ENCODE data around the gene CADM2. TPM values are rescaled to one million over a fixed set of nuclear protein-coding genes. Genes with fewer than 3 reads are reported as not detected.

Gene CADM2
- total RNA-seq, 2 donors from 2014 or later, result 24.1 to 29.8 TPM

DNA sequence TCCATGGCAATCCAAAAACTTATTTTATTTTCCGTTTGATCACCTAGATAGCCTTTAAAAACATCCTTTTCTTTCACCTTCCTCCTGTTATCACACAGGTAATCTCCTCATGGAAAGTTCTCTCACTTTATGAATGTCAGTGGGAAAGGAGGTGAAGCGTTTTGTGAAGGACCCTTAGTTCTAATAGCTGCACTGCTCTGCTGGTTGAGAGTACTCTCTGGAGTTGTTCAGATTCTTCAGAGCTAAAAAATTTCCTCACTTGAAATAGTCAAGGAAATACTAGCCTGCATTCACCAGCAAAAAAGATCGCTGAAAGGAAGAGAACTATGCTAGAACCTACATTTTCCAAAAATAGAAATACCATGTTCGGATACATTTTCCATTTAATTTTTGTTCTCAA, 1097.2 kb downstream of the CADM2 start:
- DNase-seq, result no peak
- H3K36me3 ChIP-seq (ENCODE audit: control insufficient read depth, insufficient read depth, low read length), result no peaks in the 10 kb centered on the region
- H3K9me3 Mint-ChIP-seq, result no peaks in the 10 kb centered on the region
- peaks cover 2% of the 10 kb centered on the region for H3K4me1 Mint-ChIP-seq
- no peak overlapping the region for H3K27ac ChIP-seq (ENCODE audit: low read depth, low read length)
- no peak overlapping the region for H3K4me3 ChIP-seq (ENCODE audit: low read length)
- no peak overlapping the region for H3K4me3 Mint-ChIP-seq
- no peaks in the 10 kb centered on the region for H3K9me3 ChIP-seq (ENCODE audit: control insufficient read depth, low read length)
- H3K27me3 Mint-ChIP-seq (ENCODE audit: insufficient read depth), result no peaks in the 10 kb centered on the region
- TF ChIP-seq, protein P1, sequence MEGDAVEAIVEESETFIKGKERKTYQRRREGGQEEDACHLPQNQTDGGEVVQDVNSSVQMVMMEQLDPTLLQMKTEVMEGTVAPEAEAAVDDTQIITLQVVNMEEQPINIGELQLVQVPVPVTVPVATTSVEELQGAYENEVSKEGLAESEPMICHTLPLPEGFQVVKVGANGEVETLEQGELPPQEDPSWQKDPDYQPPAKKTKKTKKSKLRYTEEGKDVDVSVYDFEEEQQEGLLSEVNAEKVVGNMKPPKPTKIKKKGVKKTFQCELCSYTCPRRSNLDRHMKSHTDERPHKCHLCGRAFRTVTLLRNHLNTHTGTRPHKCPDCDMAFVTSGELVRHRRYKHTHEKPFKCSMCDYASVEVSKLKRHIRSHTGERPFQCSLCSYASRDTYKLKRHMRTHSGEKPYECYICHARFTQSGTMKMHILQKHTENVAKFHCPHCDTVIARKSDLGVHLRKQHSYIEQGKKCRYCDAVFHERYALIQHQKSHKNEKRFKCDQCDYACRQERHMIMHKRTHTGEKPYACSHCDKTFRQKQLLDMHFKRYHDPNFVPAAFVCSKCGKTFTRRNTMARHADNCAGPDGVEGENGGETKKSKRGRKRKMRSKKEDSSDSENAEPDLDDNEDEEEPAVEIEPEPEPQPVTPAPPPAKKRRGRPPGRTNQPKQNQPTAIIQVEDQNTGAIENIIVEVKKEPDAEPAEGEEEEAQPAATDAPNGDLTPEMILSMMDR (conservative IDR thresholded peaks at IDR 0.05), result no peak
- WGBS, 2 experiments (ENCODE audit: insufficient coverage in 1 of 2, insufficient read length in 1 of 2), result 92 to 100% methylated on average over 2 to 4 of the region's 4 CpGs
- H3K4me1 ChIP-seq (ENCODE audit: control insufficient read depth, insufficient read depth, low read length), result no peaks in the 10 kb centered on the region
- no peak overlapping the region for H3K9ac ChIP-seq (ENCODE audit: extremely low read depth, low read length, poor library complexity, severe bottlenecking)
- no peak overlapping the region for H3K27ac Mint-ChIP-seq
- H3K36me3 Mint-ChIP-seq (ENCODE audit: low read depth), result no peaks in the 10 kb centered on the region
- H3K27me3 ChIP-seq (ENCODE audit: control insufficient read depth, insufficient read depth, low read length, poor library complexity, severe bottlenecking), result no peaks in the 10 kb centered on the region

DNA sequence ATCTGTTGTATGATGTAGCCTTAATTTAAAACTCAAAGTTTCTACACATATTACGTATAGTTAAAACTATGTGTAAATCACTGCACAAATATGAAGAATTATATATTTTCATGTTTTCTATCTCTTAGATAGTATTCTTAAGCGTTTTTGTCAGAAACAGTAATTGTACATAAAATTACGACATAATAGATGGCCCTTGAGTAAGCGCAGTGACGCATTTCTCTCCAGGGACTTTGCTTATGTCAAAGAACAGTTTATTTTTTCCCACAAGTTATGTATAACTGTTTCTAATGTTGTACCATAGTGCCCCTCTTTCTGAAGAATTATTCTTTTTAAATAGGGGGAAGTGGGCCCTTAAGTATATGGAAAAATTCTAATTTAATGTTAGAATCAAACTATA, 1098.2 kb downstream of the CADM2 start:
- Mint-ChIP-seq H3K4me1 (no peaks in the 10 kb centered on the region), H3K27me3 (ENCODE audit: insufficient read depth) (no peaks in the 10 kb centered on the region), H3K27ac (no peak overlapping the region), H3K9me3 (no peaks in the 10 kb centered on the region), H3K4me3 (no peak overlapping the region), H3K36me3 (ENCODE audit: low read depth) (no peaks in the 10 kb centered on the region)
- DNase-seq, result no peak
- TF ChIP-seq, protein P1 (conservative IDR thresholded peaks at IDR 0.05), result no peak
- Histone ChIP-seq H3K9me3 (ENCODE audit: control insufficient read depth, low read length) (no peaks in the 10 kb centered on the region), H3K4me3 (ENCODE audit: low read length) (no peak overlapping the region), H3K9ac (ENCODE audit: extremely low read depth, low read length, poor library complexity, severe bottlenecking) (no peak overlapping the region), H3K4me1 (ENCODE audit: control insufficient read depth, insufficient read depth, low read length) (no peaks in the 10 kb centered on the region), H3K27me3 (ENCODE audit: control insufficient read depth, insufficient read depth, low read length, poor library complexity, severe bottlenecking) (no peaks in the 10 kb centered on the region), H3K27ac (ENCODE audit: low read depth, low read length) (no peak overlapping the region), H3K36me3 (ENCODE audit: control insufficient read depth, insufficient read depth, low read length) (no peaks in the 10 kb centered on the region)
- WGBS, 2 experiments (ENCODE audit: insufficient coverage in 1 of 2, insufficient read length in 1 of 2), result 93 to 100% methylated on average over 1 to 4 of the region's 5 CpGs

- no peak overlapping the region for H3K27ac ChIP-seq (ENCODE audit: low read depth, low read length)
- no peaks in the 10 kb centered on the region for H3K9me3 ChIP-seq (ENCODE audit: control insufficient read depth, low read length)
- 86% methylated on average over 2 of the region's 2 CpGs; no CpG with 5 or more reads in 1 of the 2 experiments for WGBS, 2 experiments (ENCODE audit: insufficient coverage in 1 of 2, insufficient read length in 1 of 2)
- TF ChIP-seq, protein P1 (conservative IDR thresholded peaks at IDR 0.05), result no peak
- no peak overlapping the region for H3K4me3 Mint-ChIP-seq
- no peaks in the 10 kb centered on the region for H3K27me3 Mint-ChIP-seq (ENCODE audit: insufficient read depth)
- no peaks in the 10 kb centered on the region for H3K4me1 ChIP-seq (ENCODE audit: control insufficient read depth, insufficient read depth, low read length)
- no peak for DNase-seq
- no peaks in the 10 kb centered on the region for H3K36me3 Mint-ChIP-seq (ENCODE audit: low read depth)
- no peak overlapping the region for H3K9ac ChIP-seq (ENCODE audit: extremely low read depth, low read length, poor library complexity, severe bottlenecking)
- H3K9me3 Mint-ChIP-seq, result no peaks in the 10 kb centered on the region
- H3K27me3 ChIP-seq (ENCODE audit: control insufficient read depth, insufficient read depth, low read length, poor library complexity, severe bottlenecking), result no peaks in the 10 kb centered on the region
- no peak overlapping the region for H3K4me3 ChIP-seq (ENCODE audit: low read length)
- H3K4me1 Mint-ChIP-seq, result no peaks in the 10 kb centered on the region
- H3K36me3 ChIP-seq (ENCODE audit: control insufficient read depth, insufficient read depth, low read length), result no peaks in the 10 kb centered on the region
- no peak overlapping the region for H3K27ac Mint-ChIP-seq
These were observed 1115.0 kb downstream of the CADM2 start for GRCh38 chr3:86073799-86074198.

Data from endodermal cell (in vitro differentiated cells).